Naive thymus-derived CD4-positive, alpha-beta T cell (primary cell): Measurements from ENCODE around the gene PITPNM2. TPM values are rescaled to one million over a fixed set of nuclear protein-coding genes. Genes with fewer than 3 reads are reported as not detected.

Source experiments
- ATAC-seq: fragments of 150-1000 bp; cut with Tn5 transposase; 2 replicates; pipeline ENCODE4 v1.10.0; 2021; ENCODE audit warnings: mild to moderate bottlenecking, moderate library complexity
- CTCF ChIA-PET: fragments of 350-600 bp; sonication (Branson Sonifier 250); formaldehyde crosslinking; loops from one replicate; lab custom pipeline; 2021; ENCODE audit warnings: antibody characterized with exemption; lab: Charles Lee
- POLR2A ChIA-PET: fragments of 350-600 bp; sonication (Branson Sonifier 250); formaldehyde crosslinking; loops from one replicate; lab custom pipeline; 2021; ENCODE audit warnings: antibody characterized with exemption, inconsistent platforms; lab: Charles Lee
- DNase-seq, 9 donors: peaks; one replicate each; pipeline versions ENCODE4 v3.0.0 to v3.0.0-alpha.2; 2020 to 2022; ENCODE audit warnings: mixed read lengths in 1 of 9
- H3K27ac ChIP-seq: one replicate; pipeline ENCODE4 v1.7.0; 2013; ENCODE audit warnings: mild to moderate bottlenecking, low read depth, low read length, moderate library complexity
- H3K27me3 ChIP-seq, 2 donors: one replicate each; pipeline ENCODE4 v1.7.0; 2013; ENCODE audit warnings: low read length in 2 of 2, mild to moderate bottlenecking in 2 of 2, moderate library complexity in 2 of 2; ENCODE audit not compliant: control insufficient read depth in 2 of 2, insufficient read depth in 2 of 2
- H3K36me3 ChIP-seq, 3 experiments: 1 replicate in 2 of 3; 2 replicates in 1 of 3; pipeline ENCODE4 v1.7.0; 2013; ENCODE audit warnings: low read length in 3 of 3, mild to moderate bottlenecking in 3 of 3, moderate library complexity in 1 of 3; ENCODE audit not compliant: insufficient read depth in 3 of 3, control insufficient read depth in 2 of 3
- H3K4me1 ChIP-seq, 2 donors: one replicate each; pipeline ENCODE4 v1.7.0; 2013; ENCODE audit warnings: low read length in 2 of 2, mild to moderate bottlenecking in 2 of 2, moderate library complexity in 1 of 2; ENCODE audit not compliant: control insufficient read depth in 2 of 2, insufficient read depth in 2 of 2
- H3K4me3 ChIP-seq: 2 replicates; pipeline ENCODE4 v1.7.0; 2013; ENCODE audit warnings: mild to moderate bottlenecking, low read length
- H3K9me3 ChIP-seq, 3 experiments: 1 replicate in 2 of 3; 2 replicates in 1 of 3; pipeline ENCODE4 v1.7.0; 2013; ENCODE audit warnings: low read length in 3 of 3; ENCODE audit not compliant: control insufficient read depth in 2 of 3
- H3K27ac Mint-ChIP-seq, 9 donors: one replicate each; pipeline ENCODE4 v1.8.0; 2020 to 2022; ENCODE audit warnings: mixed read lengths in 9 of 9, mild to moderate bottlenecking in 8 of 9, moderate library complexity in 5 of 9, inconsistent platforms in 2 of 9
- H3K27me3 Mint-ChIP-seq, 5 donors: one replicate each; pipeline ENCODE4 v1.8.0; 2021 to 2022; ENCODE audit warnings: mixed read lengths in 5 of 5, mild to moderate bottlenecking in 1 of 5
- H3K36me3 Mint-ChIP-seq, 5 donors: one replicate each; pipeline ENCODE4 v1.8.0; 2020 to 2022; ENCODE audit warnings: mixed read lengths in 5 of 5, mild to moderate bottlenecking in 3 of 5, inconsistent platforms in 1 of 5
- H3K4me1 Mint-ChIP-seq, 7 donors: one replicate each; pipeline ENCODE4 v1.8.0; 2020 to 2022; ENCODE audit warnings: mixed read lengths in 7 of 7, mild to moderate bottlenecking in 3 of 7, inconsistent platforms in 1 of 7
- H3K4me3 Mint-ChIP-seq, 10 donors: one replicate each; pipeline ENCODE4 v1.8.0; 2020 to 2022; ENCODE audit warnings: mild to moderate bottlenecking in 10 of 10, mixed read lengths in 10 of 10, moderate library complexity in 6 of 10, inconsistent platforms in 2 of 10
- H3K9me3 Mint-ChIP-seq, 11 donors: one replicate each; pipeline ENCODE4 v1.8.0; 2020 to 2022; ENCODE audit warnings: mixed read lengths in 11 of 11, mild to moderate bottlenecking in 4 of 11, inconsistent platforms in 1 of 11, moderate library complexity in 1 of 11
- intact Hi-C, 2 donors: fragments of 100-400 bp; cut with micrococcal nuclease; formaldehyde crosslinking; loops; one replicate each; pipeline ENCODE4 v1.15.1; 2023
- polyA plus RNA-seq, 2 donors: library from polyadenylated mRNA; unstranded; fragments of 300-500 nt; fragmentation: Illumina TruSeq; gene quantifications; one replicate each; pipeline ENCODE4 v1.2.3, GENCODE V29; 2021
- total RNA-seq, 6 experiments: library from RNA in 5 of 6; stranded (reverse) in 5 of 6; gene quantifications; 1 replicate in 5 of 6; 2 replicates in 1 of 6; pipeline ENCODE4 v1.2.3 and lab custom pipeline; 2021 to 2026

Gene PITPNM2
- total and polyA plus RNA-seq, 7 experiments from 2014 or later, result 2.9 to 65.3 (median 48.2) TPM

DNA sequence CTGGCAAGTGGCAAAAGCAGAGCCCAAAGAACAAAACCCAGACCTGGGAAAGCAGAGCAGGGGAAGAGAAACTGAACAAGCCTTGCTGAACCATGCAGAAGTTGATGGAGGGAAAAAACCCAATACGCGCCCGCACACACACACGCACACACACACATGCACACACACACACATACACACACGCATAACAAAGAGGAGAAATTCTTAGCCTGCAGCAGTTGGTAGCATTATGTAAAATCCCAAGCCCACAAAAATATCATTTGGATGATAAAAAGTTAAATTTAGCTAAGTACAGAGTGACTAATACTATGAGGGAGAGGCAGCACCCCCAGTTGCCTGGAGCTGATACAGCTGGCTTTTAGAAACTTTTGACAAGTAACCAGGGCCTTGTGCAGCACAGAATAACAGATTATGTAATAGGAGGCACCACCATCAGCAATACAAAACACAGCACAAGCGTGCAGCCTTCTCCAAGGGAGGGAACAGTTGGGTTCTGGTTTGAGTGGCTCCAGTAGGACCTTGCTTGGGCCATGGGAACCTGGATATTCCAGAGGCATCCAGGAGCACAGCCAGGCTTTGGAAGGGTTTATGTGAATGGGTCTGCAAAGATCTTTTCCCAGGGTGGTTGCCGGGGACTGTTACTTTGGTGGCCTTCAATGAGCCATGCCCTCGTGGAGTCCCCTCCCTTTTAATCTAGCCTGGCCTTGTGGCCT is 35.3 kb downstream of the PITPNM2 start:
- no peak overlapping the region for H3K4me3 ChIP-seq
- H3K4me3 Mint-ChIP-seq, result peak overlapping the region; percentile 38 to 81 (median 74)
- H3K27ac ChIP-seq, result peak overlapping the region; percentile 69
- H3K27ac Mint-ChIP-seq, result peak overlapping the region; percentile 41 to 100 (median 95)
- H3K36me3 Mint-ChIP-seq, result peaks cover 0 to 13% (median 6%) of the 10 kb centered on the region in 5 donors
- no peaks in the 10 kb centered on the region for H3K9me3 ChIP-seq
- intact Hi-C loops, result loop anchor here in 1 of 2 donors (1.0 to 2.0 kb wide), 5 partner anchors 8 to 73 kb away; partner anchors contain the start of gene PITPNM2
- CTCF ChIA-PET, result interaction anchor here (0.7 to 2.8 kb wide), 10 partner anchors 8 to 122 kb away, joined by 3 to 15 read pairs (median 5); partner anchors contain the start of gene PITPNM2
- H3K4me1 ChIP-seq, result peaks cover 3 to 59% of the 10 kb centered on the region in 2 donors
- POLR2A ChIA-PET, result interaction anchor here (0.6 to 6.7 kb wide), 16 partner anchors 9 to 1449 kb away, joined by 3 to 70 read pairs (median 4); partner anchors contain the start of genes MPHOSPH9, MTRFR and PITPNM2
- H3K9me3 Mint-ChIP-seq, result no peaks in the 10 kb centered on the region
- H3K4me1 Mint-ChIP-seq, result peaks cover 40 to 92% (median 85%) of the 10 kb centered on the region in 7 donors
- ATAC-seq (peak; percentile 78), DNase-seq (peak in 7 of 9 donors; percentile 54 to 79 (median 70))
- no peaks in the 10 kb centered on the region for H3K27me3 Mint-ChIP-seq
- H3K27me3 ChIP-seq, result no peaks in the 10 kb centered on the region
- H3K36me3 ChIP-seq, result no peaks in the 10 kb centered on the region

DNA sequence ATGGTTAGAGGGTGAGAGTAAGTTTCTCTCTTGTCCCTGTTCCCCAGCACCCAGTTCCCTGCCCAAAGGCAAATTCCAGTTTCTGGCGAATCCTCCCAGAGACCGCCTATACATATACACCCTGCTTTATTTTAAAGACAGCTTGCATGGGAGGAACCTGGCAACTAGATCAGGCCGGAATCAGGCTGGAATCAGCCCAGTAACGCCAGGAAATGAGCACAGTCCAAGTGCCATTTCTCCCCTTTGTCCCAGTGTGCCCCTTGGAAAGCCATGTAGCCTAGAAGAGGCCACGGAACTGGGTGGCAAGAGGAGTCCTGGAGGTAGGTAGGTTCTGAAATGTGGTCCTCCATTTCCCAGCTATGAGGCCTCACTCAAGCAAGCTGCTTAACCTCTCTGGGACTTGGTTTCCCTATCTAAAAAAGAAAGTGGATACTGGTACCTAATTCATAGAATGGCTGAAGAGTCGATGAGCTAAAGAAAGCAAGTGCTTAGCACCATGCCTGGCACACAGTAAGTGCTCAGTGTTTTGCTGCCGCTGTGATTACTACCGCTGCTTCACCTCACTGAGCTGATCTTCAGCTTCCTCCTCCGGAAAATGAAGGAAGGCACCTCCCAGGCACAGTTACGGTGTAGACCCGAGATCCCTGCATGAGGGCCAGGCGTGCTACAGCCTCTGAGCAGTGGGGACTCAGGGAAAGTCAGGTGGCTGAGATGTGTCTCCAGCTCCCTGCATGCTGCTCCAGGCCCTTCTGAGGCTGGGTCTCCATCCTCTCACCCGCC is 36.4 kb downstream of the PITPNM2 start:
- no peak for ATAC-seq
- H3K4me3 Mint-ChIP-seq, result peak overlapping the region; percentile 38 to 81 (median 74)
- H3K36me3 ChIP-seq, result peaks cover 0 to under 1% (median 0%) of the 10 kb centered on the region in 3 experiments
- no peaks in the 10 kb centered on the region for H3K9me3 ChIP-seq
- no peaks in the 10 kb centered on the region for H3K9me3 Mint-ChIP-seq
- H3K27me3 Mint-ChIP-seq, result no peaks in the 10 kb centered on the region
- intact Hi-C loops, result loop anchor here in 1 of 2 donors (1.0 to 2.0 kb wide), 5 partner anchors 7 to 72 kb away; partner anchors contain the start of gene PITPNM2
- DNase-seq, result peak in 1 of 9 donors; percentile 16
- peak overlapping the region; percentile 69 for H3K27ac ChIP-seq
- peaks cover 0 to 49% of the 10 kb centered on the region in 2 donors for H3K4me1 ChIP-seq
- no peak overlapping the region for H3K4me3 ChIP-seq
- peaks cover 4 to 19% (median 7%) of the 10 kb centered on the region in 5 donors for H3K36me3 Mint-ChIP-seq
- peak overlapping the region; percentile 5 to 100 (median 95) for H3K27ac Mint-ChIP-seq
- H3K27me3 ChIP-seq, result no peaks in the 10 kb centered on the region
- peaks cover 34 to 91% (median 79%) of the 10 kb centered on the region in 7 donors for H3K4me1 Mint-ChIP-seq
- CTCF ChIA-PET, result interaction anchor here (1.2 to 2.8 kb wide), 8 partner anchors 8 to 72 kb away, joined by 4 to 15 read pairs (median 6); partner anchors contain the start of gene PITPNM2
- POLR2A ChIA-PET, result interaction anchor here (0.7 to 6.7 kb wide), 10 partner anchors 8 to 118 kb away, joined by 3 to 70 read pairs (median 8); partner anchors contain the start of genes MPHOSPH9, MTRFR and PITPNM2

- Mint-ChIP-seq H3K4me1 (peaks cover 34 to 87% (median 80%) of the 10 kb centered on the region in 7 donors), H3K27me3 (no peaks in the 10 kb centered on the region), H3K9me3 (no peaks in the 10 kb centered on the region), H3K36me3 (peaks cover 1 to 25% (median 9%) of the 10 kb centered on the region in 5 donors), H3K27ac (peak overlapping the region in 5 of 9 donors; percentile 32 to 99 (median 91)), H3K4me3 (no peak overlapping the region)
- Histone ChIP-seq H3K36me3 (peaks cover 0 to 8% (median 0%) of the 10 kb centered on the region in 3 experiments), H3K4me1 (peaks cover 0 to 39% of the 10 kb centered on the region in 2 donors), H3K27ac (no peak overlapping the region), H3K27me3 (no peaks in the 10 kb centered on the region), H3K4me3 (no peak overlapping the region), H3K9me3 (no peaks in the 10 kb centered on the region)
- ChIA-PET POLR2A (interaction anchor here (0.6 to 6.7 kb wide), 4 partner anchors 10 to 217 kb away, joined by 3 to 70 read pairs (median 6); partner anchors contain the start of genes PITPNM2 and VPS37B), CTCF (no interaction called here)
- ATAC-seq (no peak), DNase-seq (no peak)
- intact Hi-C loops, result no loop called here
These were observed 37.9 kb downstream of the PITPNM2 start for GRCh38 chr12:123113026-123113425.

DNA sequence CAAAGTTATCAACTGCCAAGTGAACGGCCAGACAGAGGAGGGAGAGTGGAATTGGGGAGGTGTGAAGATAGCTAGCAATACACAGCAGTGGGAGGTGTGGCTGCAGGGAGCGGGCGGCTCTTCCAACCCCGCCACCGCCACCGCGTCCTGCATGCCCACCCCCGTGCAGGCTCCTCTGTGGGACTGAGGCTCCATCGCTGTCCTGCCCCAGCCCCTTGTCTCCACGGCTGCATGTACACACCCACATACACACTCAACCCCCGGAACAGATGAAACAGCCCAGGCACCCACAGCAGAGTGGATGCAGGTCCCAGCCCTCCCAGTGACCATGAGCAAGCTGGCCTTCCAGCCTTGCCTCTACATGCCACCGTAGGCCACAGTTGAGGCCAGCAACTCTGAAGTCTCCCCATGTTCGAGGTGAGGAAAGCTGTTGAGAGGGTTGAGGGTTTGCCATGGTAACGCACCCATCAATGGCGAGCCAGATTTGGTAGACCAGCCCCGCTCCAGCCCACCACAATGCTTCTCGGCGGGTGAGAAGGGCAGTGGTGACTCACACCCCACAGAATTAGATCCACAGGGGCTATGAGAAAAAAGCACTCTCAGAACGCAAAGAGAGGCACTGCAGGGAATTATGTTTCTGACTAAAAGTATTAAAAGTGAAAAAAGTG is 39.3 kb downstream of the PITPNM2 start:
- ChIA-PET CTCF (no interaction called here), POLR2A (interaction anchor here (1.3 to 7.9 kb wide), 2 partner anchors 9 to 21 kb away, joined by 5 to 91 read pairs; no protein-coding TSS in a partner anchor)
- Mint-ChIP-seq H3K36me3 (peaks cover 5 to 26% (median 13%) of the 10 kb centered on the region in 5 donors), H3K4me1 (peaks cover 48 to 87% (median 80%) of the 10 kb centered on the region in 7 donors), H3K4me3 (no peak overlapping the region), H3K27ac (peak overlapping the region in 3 of 9 donors; percentile 53 to 91 (median 65)), H3K27me3 (no peaks in the 10 kb centered on the region), H3K9me3 (no peaks in the 10 kb centered on the region)
- Histone ChIP-seq H3K4me1 (peaks cover 11 to 46% of the 10 kb centered on the region in 2 donors), H3K36me3 (peaks cover 0 to 8% (median 0%) of the 10 kb centered on the region in 3 experiments), H3K4me3 (no peak overlapping the region), H3K9me3 (no peaks in the 10 kb centered on the region), H3K27ac (no peak overlapping the region), H3K27me3 (no peaks in the 10 kb centered on the region)
- DNase-seq, result no peak
- intact Hi-C loops, result no loop called here
- no peak for ATAC-seq

GRCh38 chr12:123109319-123109772 is 41.5 kb downstream of the PITPNM2 start:
- H3K36me3 ChIP-seq, result peaks cover 0 to 8% (median 0%) of the 10 kb centered on the region in 3 experiments
- H3K4me3 ChIP-seq, result no peak overlapping the region
- no peak for DNase-seq
- no peak for ATAC-seq
- intact Hi-C loops, result loop anchor here in 1 of 2 donors (5.0 kb wide), 1 partner anchor 43 kb away; the partner anchor contains the start of gene PITPNM2
- Mint-ChIP-seq H3K27me3 (no peaks in the 10 kb centered on the region), H3K36me3 (peaks cover 5 to 39% (median 9%) of the 10 kb centered on the region in 5 donors), H3K4me3 (no peak overlapping the region), H3K27ac (peak overlapping the region in 5 of 9 donors; percentile 10 to 90 (median 54)), H3K4me1 (peaks cover 53 to 87% (median 80%) of the 10 kb centered on the region in 7 donors), H3K9me3 (no peaks in the 10 kb centered on the region)
- no peaks in the 10 kb centered on the region for H3K27me3 ChIP-seq
- no peak overlapping the region for H3K27ac ChIP-seq
- CTCF ChIA-PET, result interaction anchor here (1.0 to 1.8 kb wide), 3 partner anchors 9 to 34 kb away, joined by 3 to 7 read pairs (median 3); no protein-coding TSS in a partner anchor
- POLR2A ChIA-PET, result interaction anchor here (0.9 to 7.9 kb wide), 4 partner anchors 12 to 39 kb away, joined by 3 to 91 read pairs (median 4); no protein-coding TSS in a partner anchor
- peaks cover 20 to 40% of the 10 kb centered on the region in 2 donors for H3K4me1 ChIP-seq
- H3K9me3 ChIP-seq, result no peaks in the 10 kb centered on the region
